ENCODE results near the gene CDC42EP5. TPM values are rescaled to one million over a fixed set of nuclear protein-coding genes. Genes with fewer than 3 reads are reported as not detected.
"Not testable (repeated sequence)": the region's sequence is repeated elsewhere in the genome, so short reads cannot be mapped to it uniquely, and the experiment has no call there.

CDC42EP5 gene
- total RNA-seq, 1 donor from 2014 or later: 24.5 TPM

DNA sequence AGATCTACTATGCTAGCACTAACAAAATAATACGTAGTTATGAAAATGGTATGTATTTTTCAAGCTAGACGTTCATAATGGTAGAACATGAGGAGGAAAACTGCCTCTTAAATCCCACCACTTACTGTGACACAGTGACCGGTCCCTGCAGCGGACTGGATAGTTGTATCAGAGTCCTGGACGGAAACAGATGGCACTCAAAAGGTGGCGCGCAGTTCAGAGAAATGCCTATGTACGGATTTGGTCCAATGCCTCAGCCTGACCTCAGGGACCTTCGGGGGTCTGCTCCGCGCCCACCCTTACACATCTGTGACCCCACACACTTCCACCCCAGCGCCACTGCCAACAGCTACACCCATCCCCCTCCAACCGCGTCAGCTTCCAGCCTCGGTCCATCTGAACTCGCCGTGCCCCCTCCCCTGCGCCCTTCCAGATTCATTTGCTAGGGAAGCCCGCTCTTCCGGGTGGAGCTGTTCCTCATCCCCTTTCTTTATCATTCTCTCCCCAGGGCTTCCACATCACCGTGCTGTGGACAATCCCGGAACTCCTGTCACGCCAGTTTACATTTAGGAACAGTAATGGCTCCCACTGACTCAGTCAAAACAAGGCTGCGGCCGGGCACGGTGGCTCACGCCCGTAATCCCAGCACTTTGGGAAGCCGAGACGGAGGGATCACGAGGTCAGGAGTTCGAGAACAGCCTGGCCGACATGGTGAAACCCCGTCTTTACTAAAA, 24.9 kb downstream of the CDC42EP5 start:
- peak; percentile 72 for DNase-seq

GRCh38 chr19:54446349-54446748, 26.7 kb downstream of the CDC42EP5 start:
- DNase-seq: not testable (repeated sequence)

GRCh38 chr19:54444737-54445136, 28.4 kb downstream of the CDC42EP5 start:
- DNase-seq: no peak

DNA sequence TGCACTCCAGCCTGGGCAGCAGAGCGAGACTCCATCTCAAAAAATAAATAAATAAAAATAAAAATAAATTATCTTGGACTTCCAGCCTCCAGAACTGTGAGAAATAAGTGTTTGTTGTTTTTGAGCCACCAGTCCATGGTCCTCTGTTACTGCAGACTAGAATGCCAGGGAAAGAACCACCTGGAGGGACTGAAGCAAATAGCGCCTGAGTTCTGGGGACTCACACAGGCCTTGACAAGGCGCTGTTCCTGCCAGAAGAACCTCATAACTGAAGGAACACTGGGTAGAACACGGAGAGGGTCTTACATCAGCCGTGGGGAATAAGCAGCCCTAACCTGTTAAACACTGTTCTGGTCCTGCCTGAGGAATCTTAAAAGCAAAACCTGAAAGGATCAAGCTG, 32.5 kb downstream of the CDC42EP5 start:
- no peak for DNase-seq

GRCh38 chr19:54439174-54439851, 33.8 kb downstream of the CDC42EP5 start:
- peak; percentile 63 for DNase-seq

GRCh38 chr19:54436628-54437252, 36.4 kb downstream of the CDC42EP5 start:
- peak; percentile 36 for DNase-seq

DNA sequence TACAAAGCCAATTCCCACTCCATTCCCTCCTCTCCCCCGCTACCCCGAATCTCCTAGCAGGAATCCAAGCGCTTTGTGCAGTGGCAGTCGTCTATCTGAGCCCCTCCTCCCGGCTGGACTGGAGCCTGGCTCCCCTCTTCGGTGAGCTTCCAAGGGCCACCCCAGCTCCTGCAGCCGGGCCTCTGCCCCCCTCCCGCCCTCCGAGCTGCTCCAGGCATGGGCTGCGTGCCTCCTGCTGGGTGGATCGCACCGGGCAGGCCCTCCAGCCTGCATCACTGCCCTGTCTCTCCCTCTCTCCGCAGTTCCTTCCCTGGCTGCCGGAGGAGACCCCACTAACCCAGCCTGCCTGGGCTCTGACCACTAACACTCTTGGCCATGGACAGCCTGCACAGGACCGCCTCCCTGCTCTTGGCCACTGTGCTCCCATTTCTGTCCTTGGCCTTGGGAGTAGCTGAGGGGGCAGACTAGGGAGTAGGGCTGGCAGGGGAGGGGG, 37.0 kb downstream of the CDC42EP5 start:
- no peak for DNase-seq

GRCh38 chr19:54435551-54436016, 37.5 kb downstream of the CDC42EP5 start:
- DNase-seq: no peak

- no peak for DNase-seq
Measured at GRCh38 chr19:54434873-54435214, 38.3 kb downstream of the CDC42EP5 start.

DNA sequence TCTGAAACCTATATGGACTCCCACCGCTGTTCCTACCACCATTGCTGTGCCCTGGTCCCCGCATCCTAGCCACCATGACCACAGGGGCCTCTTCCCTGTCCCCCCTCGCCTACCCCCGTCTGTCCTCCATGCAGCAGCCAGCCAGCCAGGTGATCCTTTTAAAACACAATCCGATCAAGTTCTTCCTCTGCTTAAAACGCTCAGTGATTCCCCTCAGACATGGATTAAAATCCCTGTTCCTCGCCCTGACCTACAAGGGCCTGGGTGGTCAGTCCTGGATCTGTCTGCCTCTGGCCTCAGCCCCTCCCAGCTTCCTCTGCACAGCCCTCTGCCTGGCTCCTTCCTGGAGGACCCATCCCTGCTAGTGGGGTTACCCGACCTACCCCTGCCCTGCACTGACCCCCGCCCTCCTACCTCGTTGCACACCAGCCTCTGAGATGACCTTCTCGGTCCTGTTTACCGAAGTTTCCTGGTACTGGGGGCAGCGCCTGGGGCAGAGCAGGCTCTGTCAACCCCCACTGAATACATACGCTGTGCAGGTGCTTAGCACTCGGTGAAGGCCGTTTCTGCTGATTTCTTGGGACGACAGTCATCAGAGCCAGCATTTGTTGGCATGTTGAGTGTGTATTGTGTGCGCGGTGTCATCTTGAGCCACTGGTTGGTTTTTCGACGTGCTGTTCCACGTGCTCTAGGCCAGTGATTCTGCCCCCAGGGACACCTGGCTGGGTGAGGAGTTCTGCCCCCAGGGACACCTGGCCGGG, 38.8 kb downstream of the CDC42EP5 start:
- DNase-seq: no peak

DNA sequence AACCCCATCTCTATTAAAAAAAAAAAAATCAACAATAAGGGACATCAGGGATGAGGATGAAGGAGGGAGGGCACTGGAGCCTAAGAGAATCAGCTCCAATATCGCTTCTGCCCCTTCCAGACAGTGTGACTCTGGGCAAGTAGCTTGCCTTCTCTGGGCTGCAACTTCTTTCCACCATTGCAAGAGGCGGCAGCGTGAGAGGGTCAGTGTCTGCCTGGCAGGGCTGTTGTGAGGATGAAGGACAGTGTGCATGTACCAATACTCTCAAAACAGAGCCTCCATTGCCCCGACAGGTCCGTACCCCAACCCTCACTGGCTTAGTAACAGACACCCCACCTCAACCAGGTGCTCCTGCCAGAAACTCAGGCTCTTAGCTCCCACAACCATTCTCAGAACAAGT, 39.4 kb downstream of the CDC42EP5 start:
- DNase-seq: no peak

GRCh38 chr19:54432144-54432738, 40.9 kb downstream of the CDC42EP5 start:
- DNase-seq: no peak

DNA sequence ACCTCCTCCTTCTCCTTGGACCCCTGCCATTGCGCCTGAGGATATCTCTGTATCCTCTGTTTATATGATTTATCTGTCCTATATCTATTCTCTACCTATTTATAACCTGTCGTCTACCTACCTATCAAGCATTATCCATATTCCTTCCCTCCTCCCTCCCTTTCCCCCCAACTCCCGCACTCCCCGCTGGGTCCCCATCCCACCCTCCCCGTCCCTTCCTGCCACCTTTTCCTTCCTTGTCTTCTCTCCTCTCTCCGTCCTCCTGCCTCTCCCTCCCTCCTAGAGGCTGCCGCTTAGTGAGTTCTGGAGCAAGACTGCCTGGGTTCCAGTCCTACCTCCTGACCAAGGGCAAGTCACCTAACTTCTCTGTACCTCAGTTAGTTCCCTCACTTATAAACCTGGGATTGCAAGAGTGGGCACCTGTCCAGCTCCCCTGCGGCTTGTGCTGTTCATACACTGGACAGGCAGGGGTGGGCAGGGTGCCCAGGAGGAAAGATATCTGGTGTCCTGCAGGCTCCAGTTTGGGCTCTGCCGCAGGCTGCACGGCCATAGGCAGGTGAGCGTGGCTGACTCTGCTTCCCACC, 41.7 kb downstream of the CDC42EP5 start:
- DNase-seq: no peak

DNA sequence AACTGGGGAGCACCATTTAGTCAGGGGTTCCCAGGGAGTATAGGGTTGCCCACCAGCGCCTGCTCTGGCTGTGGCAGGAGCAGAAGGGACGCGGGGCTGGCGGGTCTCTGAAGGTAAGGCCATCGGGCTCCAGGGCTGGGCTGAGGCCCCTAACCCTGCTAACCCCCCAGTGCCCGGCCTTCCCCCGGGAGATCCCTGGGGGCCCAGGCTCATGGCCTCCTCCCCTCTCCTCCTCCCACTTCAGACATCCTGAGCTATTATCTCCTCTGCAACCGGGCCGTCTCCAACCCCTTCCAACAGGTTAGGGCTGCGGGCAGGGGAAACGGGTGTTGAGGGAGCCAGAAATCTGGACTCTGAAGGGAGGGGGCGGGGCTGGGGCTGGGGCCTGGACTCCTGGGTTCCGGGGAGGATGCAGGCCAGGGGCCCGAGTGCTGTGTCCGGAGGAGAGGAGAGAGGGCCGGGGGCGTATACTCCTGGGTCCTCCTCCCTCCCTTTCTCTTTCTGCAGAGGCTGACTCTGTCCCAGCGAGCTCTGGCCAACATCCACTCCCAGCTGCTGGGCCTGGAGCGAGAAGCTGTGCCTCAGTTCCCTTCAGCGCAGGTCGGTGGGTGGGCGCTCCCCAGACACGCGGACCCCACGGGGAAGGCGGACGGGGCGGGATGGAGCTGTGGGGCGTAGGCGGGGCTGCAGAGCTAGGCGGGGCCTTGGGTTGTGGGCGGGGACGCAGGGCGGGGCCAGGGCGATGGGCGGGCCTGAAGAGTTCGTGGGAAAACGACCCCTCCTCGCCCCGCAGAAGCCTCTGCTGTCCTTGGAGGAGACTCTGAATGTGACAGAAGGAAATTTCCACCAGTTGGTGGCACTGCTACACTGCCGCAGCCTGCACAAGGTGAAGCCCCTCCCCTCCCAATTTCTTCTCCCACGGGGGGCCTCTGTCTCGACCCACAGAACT, 42.5 kb downstream of the CDC42EP5 start:
- DNase-seq: peak; percentile 73

DNA sequence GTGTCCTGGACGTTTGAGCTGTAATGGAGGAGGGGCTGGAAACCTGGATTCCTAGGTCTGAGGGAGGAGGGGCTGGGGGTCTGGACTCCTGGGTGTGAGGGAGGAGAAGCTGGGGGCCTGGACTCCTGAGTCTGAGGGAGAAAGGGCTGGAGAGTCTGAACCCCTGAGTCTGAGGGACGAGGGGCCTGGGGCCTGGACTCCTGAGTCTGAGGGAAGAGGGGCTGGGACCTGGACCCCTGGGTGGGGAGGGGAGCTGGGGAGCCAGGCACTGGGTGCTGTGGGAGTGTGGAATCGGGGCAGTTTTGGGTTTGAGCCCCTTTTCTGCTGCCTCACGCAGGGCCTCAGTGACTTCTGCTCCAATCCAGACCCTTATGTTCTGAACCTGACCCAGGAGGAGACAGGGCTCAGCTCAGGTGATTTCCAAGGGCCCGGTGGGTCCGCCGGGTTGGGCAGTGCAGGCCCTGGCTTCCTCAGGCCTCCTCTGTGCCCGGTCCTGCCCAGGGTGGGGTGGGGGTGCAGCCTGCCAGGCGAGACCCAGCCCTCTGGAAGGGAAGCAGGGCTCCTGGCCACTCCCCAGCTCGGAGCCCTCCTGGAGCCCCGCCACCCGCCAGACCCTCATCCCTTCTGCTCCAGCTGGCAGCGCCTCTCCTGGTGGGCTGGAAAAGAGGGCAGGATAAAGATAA, 43.4 kb downstream of the CDC42EP5 start:
- DNase-seq: no peak

- DNase-seq: no peak
Measured at GRCh38 chr19:54429176-54429495, 44.0 kb downstream of the CDC42EP5 start.

DNA sequence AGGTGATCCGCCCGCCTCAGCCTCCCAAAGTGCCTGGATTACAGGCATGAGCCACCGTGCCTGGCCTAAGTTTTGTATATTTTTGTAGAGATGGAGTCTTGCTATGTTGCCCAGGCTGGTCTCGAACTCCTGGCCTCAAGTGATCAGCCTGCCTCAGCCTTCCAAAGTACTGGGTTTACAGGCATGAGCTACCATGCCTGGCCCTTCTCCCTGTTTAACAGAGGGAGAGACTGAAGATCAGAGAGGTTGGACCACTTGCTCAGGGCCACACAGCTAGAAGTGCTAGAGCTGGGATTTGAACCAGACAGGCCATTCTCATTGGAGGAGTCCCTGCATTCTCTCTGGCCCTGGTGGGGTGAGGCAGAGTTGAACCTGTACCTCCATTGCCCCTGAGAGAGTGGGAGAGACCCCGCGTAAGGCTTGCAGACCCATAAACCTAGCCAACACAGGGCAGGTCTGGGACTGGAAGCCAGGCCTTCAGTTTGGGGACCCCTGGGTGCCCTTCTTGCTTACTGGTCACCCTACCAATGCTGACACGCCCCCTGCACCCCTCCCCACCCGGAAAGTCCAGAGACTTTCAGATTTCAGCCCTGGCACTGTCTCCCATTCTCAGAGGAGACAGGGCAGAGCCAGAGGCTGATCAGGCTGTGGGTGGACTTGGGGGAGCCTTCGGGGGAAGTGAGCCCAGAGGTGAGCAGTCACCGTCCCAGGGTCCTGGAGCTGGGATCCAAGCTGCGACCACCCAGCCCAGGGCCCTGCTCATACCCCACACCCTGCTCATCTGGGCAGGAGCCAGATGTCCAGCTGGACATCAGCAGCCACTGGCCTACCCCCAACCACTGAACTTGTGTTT, 44.5 kb downstream of the CDC42EP5 start:
- no peak for DNase-seq

- no peak for DNase-seq
Measured at GRCh38 chr19:54427586-54427985, 45.5 kb downstream of the CDC42EP5 start.
